Activated T-helper 9 cell treated with anti-CD3 and anti-CD28 coated beads, Interleukin-2, amount 50 U/mL, for 16 hours (primary cell): ENCODE data around the gene CMYA5.
"Not testable (repeated sequence)": the region's sequence is repeated elsewhere in the genome, so short reads cannot be mapped to it uniquely, and the experiment has no call there.

Experiments
- DNase-seq: peaks from one replicate; pipeline ENCODE4 v3.0.0-alpha.2; 2020; ENCODE audit warnings: low read depth

Gene CMYA5

DNA sequence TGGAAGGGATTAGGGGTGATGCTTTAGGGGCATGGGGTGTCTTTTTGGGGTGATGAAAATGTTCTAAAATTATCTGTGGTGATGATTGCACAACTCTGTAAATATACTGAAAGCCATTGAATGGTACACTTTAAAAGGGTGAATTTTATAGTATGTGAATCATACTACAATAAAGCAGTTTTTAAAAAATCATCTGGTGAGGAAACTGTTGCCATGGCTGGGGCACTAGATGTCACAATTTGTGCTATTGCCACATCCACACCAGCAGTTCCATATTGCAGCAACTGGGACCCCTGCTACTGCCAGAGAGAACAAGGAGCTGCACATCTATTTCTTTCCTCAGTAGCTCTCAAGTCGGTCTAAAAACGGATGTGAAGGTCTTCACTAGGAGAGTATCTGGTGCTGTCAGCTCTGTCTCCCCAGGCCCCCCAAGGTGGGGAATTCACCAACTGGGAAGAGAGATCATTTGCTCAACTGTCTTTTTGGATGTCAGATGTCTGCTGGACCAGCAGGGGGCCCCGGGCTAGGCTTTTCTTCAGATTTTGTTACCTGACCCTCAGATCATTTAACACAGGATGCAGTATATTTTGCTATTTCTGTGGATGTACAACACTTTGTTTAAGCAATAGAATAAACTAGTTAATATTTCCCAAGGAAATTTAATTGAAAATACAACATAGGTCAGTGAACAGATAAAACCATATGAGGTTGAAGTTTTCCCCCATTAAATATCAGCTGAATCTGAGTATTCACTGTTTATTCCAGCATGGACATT, 13.2 kb downstream of the CMYA5 start:
- no peak for DNase-seq

DNA sequence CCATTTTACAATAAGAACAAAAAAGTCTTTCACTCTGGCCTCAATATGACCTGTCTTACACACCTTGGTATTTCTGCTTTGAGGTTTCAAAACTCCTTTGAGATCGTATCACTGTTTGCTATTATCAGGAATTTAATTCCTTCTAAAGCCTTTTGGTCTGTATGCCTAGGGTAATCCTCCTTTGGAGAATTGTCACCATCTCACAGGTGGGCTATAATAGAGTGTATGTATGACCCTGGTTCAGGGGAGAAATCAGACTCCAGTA, 13.7 kb downstream of the CMYA5 start:
- DNase-seq, result no peak

DNA sequence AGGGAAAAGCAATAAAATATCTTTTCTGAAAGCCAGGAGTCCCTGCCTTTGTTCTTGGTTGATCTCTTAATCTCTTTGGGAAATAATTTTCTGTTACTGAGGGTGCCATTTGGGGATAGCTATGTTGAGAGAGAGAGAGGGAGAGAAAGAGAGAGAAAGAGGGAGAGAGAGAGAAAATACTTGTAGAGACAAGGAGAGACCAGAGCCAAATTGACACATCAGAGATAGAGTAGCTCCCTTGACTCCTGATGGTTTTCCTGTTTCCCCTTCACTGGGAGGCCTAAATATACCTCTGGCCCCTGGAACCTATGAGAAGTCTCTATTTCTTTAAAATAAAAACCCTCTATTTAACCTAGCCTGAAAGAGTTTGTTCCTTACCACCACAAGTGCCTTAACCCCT, 14.9 kb downstream of the CMYA5 start:
- DNase-seq, result no peak

DNA sequence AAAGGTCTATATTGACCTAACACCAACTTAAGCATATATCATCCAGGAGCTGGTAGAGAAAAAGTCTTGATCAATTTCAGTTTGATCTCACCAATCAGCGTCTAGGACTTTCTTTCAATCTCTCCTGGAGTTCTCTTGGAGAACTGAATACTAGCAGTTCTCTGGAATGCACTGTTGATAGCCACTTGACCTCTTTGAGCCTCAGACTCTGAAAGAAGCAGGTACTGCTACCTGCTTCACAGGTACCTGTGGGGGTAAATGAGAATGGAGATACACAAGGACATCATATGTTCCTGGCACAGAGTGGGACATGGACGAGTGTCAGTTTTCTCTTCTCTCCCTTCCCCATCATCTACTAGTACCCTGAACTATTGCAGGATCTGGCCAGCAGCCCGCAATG, 16.0 kb downstream of the CMYA5 start:
- no peak for DNase-seq

DNA sequence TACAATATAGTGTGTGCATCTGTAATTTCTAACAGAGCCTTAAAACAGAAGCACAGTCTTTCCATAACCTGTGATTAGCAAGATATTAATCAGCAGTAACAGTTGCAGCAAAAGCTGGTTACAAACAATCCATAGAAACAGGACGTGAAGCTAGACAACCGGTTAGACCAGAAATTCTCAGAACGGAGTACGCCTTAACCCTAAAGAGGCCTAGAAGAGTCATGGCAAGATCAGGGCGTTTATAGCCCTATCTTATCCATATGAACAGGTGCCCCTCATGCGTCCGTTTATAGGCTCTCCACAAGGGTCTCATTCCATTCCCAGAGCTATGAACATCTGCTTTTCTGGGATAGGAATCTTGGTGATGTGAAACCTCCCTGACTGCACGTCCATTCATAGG, 16.7 kb downstream of the CMYA5 start:
- DNase-seq, result not testable (repeated sequence)

DNA sequence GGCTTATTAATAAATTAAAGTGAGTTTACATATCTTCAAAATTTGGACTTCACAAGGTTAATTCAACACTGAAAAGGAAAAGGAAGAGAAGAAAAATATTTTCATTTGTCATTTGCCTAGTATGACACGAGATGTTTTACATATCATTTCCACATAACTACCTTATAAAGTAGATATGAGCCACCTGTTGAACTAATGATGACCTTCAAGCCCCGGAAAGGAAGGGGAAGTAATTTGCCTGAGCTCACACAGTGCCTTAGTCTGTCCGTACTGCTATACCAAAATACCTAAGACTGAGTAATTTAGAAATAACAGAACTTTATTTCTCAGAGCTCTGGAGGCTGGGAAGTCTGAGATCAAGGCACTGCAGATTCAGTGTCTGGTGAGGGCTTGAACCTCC, 17.9 kb downstream of the CMYA5 start:
- no peak for DNase-seq

DNA sequence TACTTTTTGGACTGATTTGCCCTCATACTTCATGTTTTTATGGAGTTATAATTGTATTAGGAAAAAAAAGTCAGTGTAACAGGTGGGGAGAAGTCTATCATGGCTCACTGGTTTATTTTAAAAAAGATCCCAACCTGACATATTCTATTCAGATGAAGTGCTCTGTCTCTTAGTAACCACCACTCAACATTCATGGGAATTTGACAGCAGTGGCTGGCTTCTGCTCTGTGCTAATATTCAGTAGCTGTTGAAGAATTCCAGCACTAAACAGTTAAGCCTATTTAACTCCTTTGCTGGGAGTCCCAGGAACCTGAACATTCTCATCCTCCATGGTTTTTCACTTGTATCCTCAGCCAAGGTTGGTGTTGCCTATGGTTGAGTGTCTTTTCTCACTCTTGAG, 23.1 kb downstream of the CMYA5 start:
- DNase-seq, result no peak

DNA sequence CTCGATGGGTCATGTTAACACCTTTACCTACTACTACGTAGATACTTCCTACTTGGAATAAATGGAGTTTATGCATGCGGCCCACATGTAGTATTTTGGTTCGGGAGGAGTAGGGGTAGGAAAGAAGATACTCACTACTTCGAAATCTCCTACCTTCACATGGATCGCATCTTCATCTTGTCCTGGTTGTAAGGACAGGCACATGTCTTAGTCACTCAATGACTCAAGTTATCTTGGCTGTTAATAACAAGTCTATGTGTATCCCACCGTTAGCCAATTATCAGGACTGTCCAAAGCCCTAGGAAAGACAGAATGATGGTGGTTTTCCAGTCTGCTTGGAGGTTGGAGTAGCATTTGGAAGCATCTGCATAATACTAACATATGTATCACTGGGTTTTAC, 24.1 kb downstream of the CMYA5 start:
- DNase-seq, result no peak

DNA sequence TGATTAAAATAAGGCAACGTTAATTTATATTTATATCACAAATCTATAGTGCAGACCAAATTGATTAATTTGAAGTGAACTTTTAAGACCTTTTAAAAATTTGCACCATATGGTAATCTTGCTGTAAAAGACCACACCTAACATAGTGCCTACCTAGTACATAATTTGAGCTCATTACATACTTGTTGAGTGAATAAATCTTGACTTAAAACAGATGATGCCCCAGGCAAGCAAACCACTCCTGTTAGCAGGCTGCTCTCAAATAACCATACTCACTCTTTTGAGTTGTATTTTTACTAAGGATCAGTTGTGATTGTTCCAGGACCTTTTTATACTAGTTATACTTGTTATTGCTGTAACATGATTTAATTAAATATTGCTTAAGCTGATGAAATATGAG, 27.2 kb downstream of the CMYA5 start:
- DNase-seq, result no peak

DNA sequence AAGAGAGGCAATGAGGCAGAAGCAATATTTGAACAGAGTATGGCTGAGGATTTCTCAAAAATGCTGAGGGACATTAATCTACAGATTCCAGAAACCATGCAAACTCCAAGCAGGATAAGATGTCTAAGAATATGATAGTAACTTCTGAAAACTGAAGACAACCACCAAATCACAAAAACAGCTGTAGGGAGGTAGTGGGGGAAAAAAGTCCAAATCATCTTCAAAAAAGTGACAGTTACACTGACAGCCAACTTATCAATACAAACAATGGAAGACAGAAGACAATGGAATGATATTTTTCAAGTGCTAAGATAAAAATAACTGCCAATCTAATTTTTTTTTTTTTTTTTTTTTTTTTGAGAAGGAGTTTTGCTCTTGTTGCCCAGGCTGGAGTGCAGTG, 30.5 kb downstream of the CMYA5 start:
- DNase-seq, result no peak

DNA sequence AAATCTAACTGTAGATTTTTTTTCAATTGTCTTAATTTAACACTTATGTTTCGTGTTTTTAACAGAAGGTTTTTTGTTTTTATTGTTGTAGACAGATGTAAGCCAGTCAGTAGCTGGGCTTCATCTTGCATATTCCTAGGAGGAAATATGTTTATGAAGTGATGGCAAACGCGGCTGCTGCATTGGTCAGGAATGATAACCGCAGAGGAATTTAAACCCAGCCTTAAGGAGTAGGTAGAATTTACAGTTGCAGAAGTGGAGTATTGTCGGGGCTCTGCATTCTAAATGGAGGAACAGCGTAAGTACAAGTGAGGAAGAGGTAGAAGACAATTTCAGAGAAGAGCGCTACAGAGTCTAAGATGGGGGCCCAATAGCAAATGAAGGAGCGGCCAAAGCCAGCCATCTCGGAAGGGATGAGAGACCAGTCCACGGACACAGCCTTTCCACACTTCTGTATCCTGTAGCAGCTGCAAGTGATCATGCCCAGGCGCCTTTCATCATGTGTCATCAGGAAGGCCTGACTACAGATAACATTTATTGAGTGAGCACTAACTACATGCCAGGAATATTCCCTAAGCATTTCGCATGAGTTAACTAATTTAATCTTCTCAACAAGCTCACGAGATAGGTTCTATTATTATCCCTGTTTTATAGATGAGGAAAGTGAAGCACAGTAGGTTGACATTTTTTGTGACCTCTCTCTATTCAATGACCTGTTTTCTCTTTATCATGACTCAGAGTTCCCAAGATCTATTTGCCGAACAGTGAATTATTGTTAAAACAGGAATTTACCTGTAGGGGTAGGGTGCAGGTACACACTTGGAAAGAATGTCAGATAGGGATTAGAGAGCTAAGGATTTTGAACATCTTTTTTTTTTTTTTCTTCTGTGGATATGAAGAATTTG, 38.1 kb downstream of the CMYA5 start:
- no peak for DNase-seq

DNA sequence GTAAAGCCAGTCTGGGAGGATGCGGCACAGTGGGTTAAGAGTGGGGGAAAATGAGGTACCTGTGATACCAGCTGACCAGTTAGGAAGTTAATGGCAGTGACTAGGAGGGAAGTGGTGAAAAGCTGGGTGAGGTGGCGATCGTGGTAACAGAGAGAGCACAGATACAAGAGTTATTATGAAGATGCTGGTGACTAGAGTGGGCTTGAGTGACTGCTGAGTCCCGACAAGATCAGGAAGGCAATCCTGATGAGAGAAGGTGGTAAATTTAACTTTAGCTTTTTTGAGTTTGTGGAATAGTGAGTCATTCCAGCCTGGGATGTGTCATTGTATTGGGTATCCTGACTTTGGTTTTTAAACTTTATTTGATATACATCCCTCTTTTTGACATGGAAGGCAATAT, 38.8 kb downstream of the CMYA5 start:
- no peak for DNase-seq

DNA sequence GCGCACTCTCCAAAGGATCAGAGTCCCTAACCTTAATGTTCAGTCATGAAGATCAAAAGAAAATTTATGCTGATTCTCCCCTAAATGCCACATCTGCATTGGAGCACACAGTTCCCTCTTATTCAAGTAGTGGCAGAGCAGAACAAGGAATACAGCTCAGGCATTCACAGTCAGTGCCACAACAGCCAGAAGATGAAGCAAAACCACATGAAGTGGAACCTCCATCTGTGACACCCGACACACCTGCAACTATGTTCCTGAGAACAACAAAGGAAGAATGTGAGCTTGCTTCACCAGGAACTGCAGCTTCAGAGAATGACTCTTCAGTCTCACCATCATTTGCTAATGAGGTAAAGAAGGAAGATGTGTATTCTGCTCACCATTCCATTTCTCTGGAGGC, 40.0 kb downstream of the CMYA5 start:
- DNase-seq, result no peak

DNA sequence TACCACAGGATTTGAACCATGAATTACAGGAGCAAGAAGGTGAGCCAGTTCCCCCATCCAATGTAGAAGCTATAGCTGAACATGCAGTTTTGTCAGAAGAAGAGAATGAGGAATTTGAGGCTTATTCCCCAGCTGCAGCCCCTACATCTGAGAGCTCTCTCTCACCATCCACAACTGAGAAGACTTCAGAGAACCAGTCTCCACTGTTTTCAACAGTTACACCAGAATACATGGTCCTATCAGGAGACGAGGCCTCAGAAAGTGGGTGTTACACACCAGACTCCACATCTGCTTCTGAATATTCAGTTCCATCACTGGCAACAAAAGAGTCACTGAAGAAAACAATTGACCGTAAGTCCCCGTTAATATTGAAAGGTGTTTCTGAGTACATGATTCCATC, 40.9 kb downstream of the CMYA5 start:
- DNase-seq, result no peak

DNA sequence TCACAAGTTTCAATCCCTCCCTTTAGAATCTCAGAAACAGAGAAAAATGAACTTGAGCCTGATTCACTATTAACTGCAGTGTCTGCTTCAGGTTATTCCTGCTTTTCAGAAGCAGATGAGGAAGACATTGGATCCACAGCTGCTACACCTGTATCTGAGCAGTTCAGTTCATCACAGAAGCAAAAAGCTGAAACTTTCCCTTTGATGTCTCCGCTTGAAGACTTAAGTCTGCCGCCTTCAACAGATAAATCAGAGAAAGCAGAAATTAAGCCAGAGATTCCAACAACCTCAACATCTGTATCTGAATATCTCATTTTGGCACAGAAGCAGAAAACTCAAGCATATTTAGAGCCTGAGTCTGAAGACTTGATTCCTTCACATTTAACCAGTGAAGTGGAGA, 42.1 kb downstream of the CMYA5 start:
- no peak for DNase-seq

DNA sequence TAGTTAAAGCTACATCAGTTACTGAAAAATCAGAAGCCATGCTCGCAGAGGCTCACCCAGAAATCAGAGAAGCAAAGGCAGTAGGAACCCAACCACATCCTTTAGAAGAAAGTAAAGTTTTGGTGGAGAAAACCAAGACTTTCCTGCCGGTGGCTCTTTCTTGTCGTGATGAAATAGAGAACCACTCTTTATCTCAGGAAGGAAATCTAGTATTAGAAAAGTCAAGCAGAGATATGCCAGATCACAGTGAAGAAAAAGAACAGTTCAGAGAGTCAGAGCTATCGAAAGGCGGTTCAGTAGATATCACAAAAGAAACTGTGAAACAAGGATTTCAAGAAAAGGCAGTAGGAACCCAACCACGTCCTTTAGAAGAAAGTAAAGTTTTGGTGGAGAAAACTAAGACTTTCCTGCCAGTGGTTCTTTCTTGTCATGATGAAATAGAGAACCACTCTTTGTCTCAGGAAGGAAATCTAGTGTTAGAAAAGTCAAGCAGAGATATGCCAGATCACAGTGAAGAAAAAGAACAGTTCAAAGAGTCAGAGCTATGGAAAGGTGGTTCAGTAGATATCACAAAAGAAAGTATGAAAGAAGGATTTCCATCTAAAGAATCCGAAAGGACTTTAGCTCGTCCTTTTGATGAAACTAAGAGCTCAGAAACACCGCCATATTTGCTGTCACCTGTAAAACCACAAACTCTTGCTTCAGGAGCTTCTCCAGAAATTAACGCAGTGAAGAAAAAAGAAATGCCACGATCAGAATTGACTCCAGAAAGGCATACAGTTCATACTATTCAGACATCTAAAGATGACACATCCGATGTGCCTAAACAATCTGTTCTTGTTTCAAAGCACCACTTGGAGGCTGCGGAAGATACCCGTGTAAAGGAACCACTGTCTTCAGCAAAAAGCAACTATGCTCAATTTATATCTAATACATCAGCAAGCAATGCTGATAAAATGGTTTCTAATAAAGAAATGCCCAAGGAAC, 47.2 kb downstream of the CMYA5 start:
- DNase-seq, result no peak

DNA sequence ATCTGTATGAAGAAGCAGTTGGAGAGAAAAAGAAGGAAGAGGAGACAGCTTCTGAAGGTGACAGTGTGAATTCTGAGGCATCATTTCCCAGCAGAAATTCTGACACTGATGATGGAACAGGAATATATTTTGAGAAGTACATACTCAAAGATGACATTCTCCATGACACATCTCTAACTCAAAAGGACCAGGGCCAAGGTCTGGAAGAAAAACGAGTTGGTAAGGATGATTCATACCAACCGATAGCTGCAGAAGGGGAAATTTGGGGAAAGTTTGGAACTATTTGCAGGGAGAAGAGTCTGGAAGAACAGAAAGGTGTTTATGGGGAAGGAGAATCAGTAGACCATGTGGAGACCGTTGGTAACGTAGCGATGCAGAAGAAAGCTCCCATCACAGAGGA, 48.7 kb downstream of the CMYA5 start:
- DNase-seq, result no peak

DNA sequence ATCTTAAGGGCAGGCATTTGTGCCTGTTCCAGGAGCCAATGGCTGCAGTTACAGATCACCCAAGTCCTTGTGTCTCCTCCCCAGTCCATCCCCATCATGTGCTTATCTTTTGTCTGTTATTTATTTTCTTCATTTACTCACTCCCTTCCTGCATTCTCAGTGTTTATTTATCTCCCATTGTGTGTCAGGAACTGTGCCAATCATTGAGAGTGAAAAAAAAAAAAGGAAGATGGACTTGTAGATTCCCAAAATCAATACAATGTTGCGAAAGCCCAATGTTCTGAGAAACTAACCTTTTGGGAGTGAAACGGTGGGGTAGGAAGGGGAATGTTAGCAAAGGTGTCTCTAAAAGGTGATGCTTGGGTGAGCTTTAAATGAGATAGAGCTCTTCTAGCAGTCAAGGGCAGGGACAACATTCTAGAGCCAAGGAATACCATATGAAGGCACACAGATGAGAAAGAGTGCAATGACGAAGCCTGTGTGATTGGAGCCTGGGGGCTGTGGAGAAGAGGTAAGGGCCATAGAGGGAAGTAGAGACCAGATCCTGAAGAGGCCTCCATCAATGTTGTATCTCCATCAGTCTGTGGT, 53.0 kb downstream of the CMYA5 start:
- no peak for DNase-seq

DNA sequence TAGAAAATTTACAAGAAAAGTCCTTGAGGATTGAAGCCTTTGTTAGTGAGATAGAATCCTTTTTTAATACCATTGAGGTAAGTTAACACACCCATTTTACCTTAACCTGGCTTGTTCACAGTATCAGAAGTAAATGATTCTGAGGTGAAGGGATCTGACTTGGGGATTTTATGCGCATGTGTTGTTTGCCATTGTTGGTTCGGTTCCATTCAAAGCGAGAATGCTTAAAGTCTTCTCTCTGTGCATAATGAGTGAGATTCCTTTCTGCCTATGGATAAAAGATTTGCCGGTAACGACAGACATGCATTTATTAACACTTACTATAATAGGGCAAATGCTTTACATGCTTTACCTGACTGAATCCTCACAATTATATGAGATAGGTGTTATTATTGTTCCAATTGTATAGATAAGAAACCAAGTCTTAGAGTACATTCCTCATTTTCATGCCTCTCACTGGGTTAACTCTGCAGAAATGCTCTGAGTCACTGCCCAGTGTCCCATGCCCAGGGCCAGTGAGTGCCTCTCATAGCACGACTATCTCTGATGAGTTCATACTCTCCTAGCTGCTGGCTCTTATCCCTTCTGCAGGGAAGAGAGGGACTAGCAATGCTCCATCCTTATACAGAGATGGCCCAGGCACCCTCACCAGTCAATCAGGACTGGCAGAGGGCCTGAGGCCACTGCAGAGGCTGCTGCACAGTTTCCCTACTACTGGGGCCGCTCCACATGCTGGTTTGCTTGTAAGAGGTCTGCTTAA, 54.4 kb downstream of the CMYA5 start:
- no peak for DNase-seq

DNA sequence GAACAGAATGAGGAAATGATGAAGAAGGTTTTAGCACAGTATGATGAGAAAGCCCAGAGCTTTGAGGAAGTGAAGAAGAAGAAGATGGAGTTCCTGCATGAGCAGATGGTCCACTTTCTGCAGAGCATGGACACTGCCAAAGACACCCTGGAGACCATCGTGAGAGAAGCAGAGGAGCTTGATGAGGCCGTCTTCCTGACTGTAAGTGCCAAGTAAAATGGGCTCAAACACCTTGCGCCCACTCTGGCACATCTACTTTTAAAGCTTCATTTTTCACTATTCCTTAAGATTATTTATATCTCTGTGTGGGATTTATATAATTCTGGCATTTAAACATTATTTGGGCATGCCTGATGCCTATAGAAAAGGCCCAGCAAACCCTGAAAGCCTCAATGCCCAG, 55.6 kb downstream of the CMYA5 start:
- DNase-seq, result no peak
